HG03097 (cell line): ENCODE measurements around the gene BRAT1.
"Not testable (repeated sequence)": the region's sequence is repeated elsewhere in the genome, so short reads cannot be mapped to it uniquely, and the experiment has no call there.

Experiments
- ATAC-seq: cut with Tn5 transposase; IDR thresholded peaks from one replicate; pipeline ENCODE4 v1.9.1; 2021; ENCODE audit not compliant: unreplicated experiment, low FRiP score

Gene BRAT1

GRCh38 chr7:2555121-2556052 lies at the start of gene BRAT1:
Gene BRAT1, minus strand, starts transcription at chr7:2555524. Its CDS starts 1,093 bp downstream, at chr7:2554431.
- peak; percentile 62 for ATAC-seq

- ATAC-seq: no peak
Measured at GRCh38 chr7:2604608-2605174, 49.4 kb upstream of the BRAT1 start.

GRCh38 chr7:2603044-2603965 lies 48.0 kb upstream of the BRAT1 start:
- ATAC-seq: no peak

- no peak for ATAC-seq
Measured at GRCh38 chr7:2602406-2603043, 47.2 kb upstream of the BRAT1 start.

- no peak for ATAC-seq
Measured at GRCh38 chr7:2601907-2602306, 46.6 kb upstream of the BRAT1 start.

GRCh38 chr7:2601065-2601464 lies 45.7 kb upstream of the BRAT1 start:
- ATAC-seq: no peak

GRCh38 chr7:2598154-2598823 lies 43.0 kb upstream of the BRAT1 start:
- no peak for ATAC-seq

GRCh38 chr7:2597273-2597640 lies 41.9 kb upstream of the BRAT1 start:
- no peak for ATAC-seq

GRCh38 chr7:2596464-2597272 lies 41.3 kb upstream of the BRAT1 start:
- ATAC-seq: no peak

GRCh38 chr7:2595258-2595860 lies 40.0 kb upstream of the BRAT1 start:
- ATAC-seq: no peak

GRCh38 chr7:2594599-2594998 lies 39.3 kb upstream of the BRAT1 start:
- ATAC-seq: no peak

GRCh38 chr7:2593036-2593727 lies 37.9 kb upstream of the BRAT1 start:
- ATAC-seq: no peak

- no peak for ATAC-seq
Measured at GRCh38 chr7:2592375-2592865, 37.1 kb upstream of the BRAT1 start.

GRCh38 chr7:2589941-2590340 lies 34.6 kb upstream of the BRAT1 start:
- ATAC-seq: not testable (repeated sequence)

GRCh38 chr7:2589341-2589740 lies 34.0 kb upstream of the BRAT1 start:
- no peak for ATAC-seq

GRCh38 chr7:2587778-2588177 lies 32.5 kb upstream of the BRAT1 start:
- no peak for ATAC-seq

GRCh38 chr7:2587134-2587533 lies 31.8 kb upstream of the BRAT1 start:
- no peak for ATAC-seq
